Breast epithelium (tissue), 4 donors: ENCODE data around the gene MARCHF2. TPM values are rescaled to one million over a fixed set of nuclear protein-coding genes. Genes with fewer than 3 reads are reported as not detected.
A peak's percentile ranks its signal among the peaks of the same experiment; 100 is the strongest.
"Not testable (repeated sequence)": the region's sequence is repeated elsewhere in the genome, so short reads cannot be mapped to it uniquely, and the experiment has no call there.

Experiments used
- DNase-seq, 2 donors: peaks; one replicate each; pipeline ENCODE4 v3.0.0-alpha.2; 2019; ENCODE audit warnings: low spot score in 2 of 2
- H3K27ac ChIP-seq, 2 donors: fragments of 200-600 bp; sonication (generic) in 1 of 2; one replicate each; pipeline ENCODE4 v1.5.1; 2016 to 2019; ENCODE audit warnings: mild to moderate bottlenecking in 1 of 2
- H3K27me3 ChIP-seq, 2 donors: fragments of 200-600 bp; sonication (generic) in 1 of 2; one replicate each; pipeline versions ENCODE4 v1.5.1 to v1.6.0; 2017 to 2019; ENCODE audit warnings: control low read depth in 1 of 2, mild to moderate bottlenecking in 1 of 2
- H3K36me3 ChIP-seq: fragments of 200-600 bp; one replicate; pipeline ENCODE4 v1.5.1; 2019
- H3K4me1 ChIP-seq, 2 donors: fragments of 200-600 bp; sonication (generic); one replicate each; pipeline ENCODE4 v1.5.1; 2016 to 2019; ENCODE audit warnings: control low read depth in 1 of 2
- H3K4me3 ChIP-seq, 3 donors: fragments of 200-600 bp; sonication (generic); 1 replicate in 2 of 3; 2 replicates in 1 of 3; pipeline ENCODE4 v1.5.1; 2016 to 2019; ENCODE audit warnings: mild to moderate bottlenecking in 3 of 3, moderate library complexity in 2 of 3
- H3K9me3 ChIP-seq, 2 donors: fragments of 200-600 bp; sonication (generic) in 1 of 2; one replicate each; pipeline ENCODE4 v1.5.1; 2016 to 2019; ENCODE audit warnings: control low read depth in 1 of 2
- CTCF ChIP-seq, 3 donors: fragments of 450-650 bp; IDR thresholded peaks; one replicate each; pipeline ENCODE4 v1.5.1; 2016 to 2017; ENCODE audit warnings: antibody characterized with exemption in 3 of 3, mild to moderate bottlenecking in 3 of 3, moderate library complexity in 3 of 3
- POLR2A ChIP-seq: fragments of 450-650 bp; IDR thresholded peaks from one replicate; pipeline ENCODE4 v1.6.1; 2016; ENCODE audit warnings: antibody characterized with exemption, mild to moderate bottlenecking, moderate library complexity
- POLR2AphosphoS5 ChIP-seq, 3 donors: sonication (generic); formaldehyde crosslinking; IDR thresholded peaks; one replicate each; pipeline ENCODE4 v1.6.1; 2017; ENCODE audit warnings: antibody characterized with exemption in 3 of 3
- intact Hi-C: fragments of 100-400 bp; cut with DNase I; formaldehyde crosslinking; loops from one replicate; pipeline ENCODE4 v1.15.1; 2023; ENCODE audit warnings: low total_unique reads
- total RNA-seq, 3 donors: library from RNA; depleted of rRNA; stranded (reverse); fragments of >200 nt; gene quantifications; one replicate each; pipeline ENCODE4 v1.1.0, GENCODE V29; 2016

Gene MARCHF2
- total RNA-seq, 3 donors from 2014 or later = 126 to 224 (median 132) TPM

- no peaks in the 10 kb centered on the region for H3K36me3 ChIP-seq
- DNase-seq = peak; percentile 90 to 91
- H3K27ac ChIP-seq = peak overlapping the region; percentile 88 to 95
- H3K9me3 ChIP-seq = no peaks in the 10 kb centered on the region
- peaks cover 5 to 7% of the 10 kb centered on the region in 2 donors for H3K4me1 ChIP-seq
- H3K27me3 ChIP-seq = no peaks in the 10 kb centered on the region
- intact Hi-C loops = no loop called here
- H3K4me3 ChIP-seq = peak overlapping the region in 1 of 3 donors; percentile 46
- no peak for TF ChIP-seq CTCF (IDR thresholded peaks at IDR 0.05)
- TF ChIP-seq POLR2AphosphoS5 (IDR thresholded peaks at IDR 0.05) = peak; percentile 68 to 92 (median 89)
- TF ChIP-seq POLR2A = no peak
Observed at GRCh38 chr19:8423817-8424223, 10.7 kb downstream of the MARCHF2 start.

- H3K27ac ChIP-seq = peak overlapping the region in 1 of 2 donors; percentile 88
- H3K9me3 ChIP-seq, intact Hi-C loops, H3K4me1 ChIP-seq, H3K4me3 ChIP-seq, H3K27me3 ChIP-seq, DNase-seq, H3K36me3 ChIP-seq: not testable (repeated sequence)
Observed at GRCh38 chr19:8425331-8425730, 12.2 kb downstream of the MARCHF2 start.

- intact Hi-C loops = no loop called here
- DNase-seq = no peak
- Histone ChIP-seq H3K9me3 (no peaks in the 10 kb centered on the region), H3K27me3 (no peaks in the 10 kb centered on the region), H3K4me3 (no peak overlapping the region), H3K4me1 (peaks cover 5 to 7% of the 10 kb centered on the region in 2 donors), H3K36me3 (no peaks in the 10 kb centered on the region), H3K27ac (no peak overlapping the region)
- TF ChIP-seq CTCF (IDR thresholded peaks at IDR 0.05) = no peak
- no peak for TF ChIP-seq POLR2A
- TF ChIP-seq POLR2AphosphoS5 (IDR thresholded peaks at IDR 0.05) = no peak
Observed at GRCh38 chr19:8426283-8426682, 13.2 kb downstream of the MARCHF2 start.

GRCh38 chr19:8429044-8429443, 15.9 kb downstream of the MARCHF2 start:
- Histone ChIP-seq H3K27me3 (no peaks in the 10 kb centered on the region), H3K27ac (no peak overlapping the region), H3K4me1 (no peaks in the 10 kb centered on the region), H3K4me3 (no peak overlapping the region), H3K9me3 (no peaks in the 10 kb centered on the region), H3K36me3 (no peaks in the 10 kb centered on the region)
- DNase-seq = no peak
- TF ChIP-seq CTCF (IDR thresholded peaks at IDR 0.05) = no peak
- no peak for TF ChIP-seq POLR2AphosphoS5 (IDR thresholded peaks at IDR 0.05)
- no peak for TF ChIP-seq POLR2A
- intact Hi-C loops = no loop called here

- no peaks in the 10 kb centered on the region for H3K36me3 ChIP-seq
- H3K4me1 ChIP-seq = no peaks in the 10 kb centered on the region
- no peak for DNase-seq
- TF ChIP-seq POLR2AphosphoS5 (IDR thresholded peaks at IDR 0.05) (no peak), POLR2A (no peak), CTCF (IDR thresholded peaks at IDR 0.05) (no peak)
- H3K27ac ChIP-seq = no peak overlapping the region
- intact Hi-C loops = no loop called here
- H3K9me3 ChIP-seq = no peaks in the 10 kb centered on the region
- H3K4me3 ChIP-seq = no peak overlapping the region
- H3K27me3 ChIP-seq = no peaks in the 10 kb centered on the region
Observed at GRCh38 chr19:8429826-8430225, 16.7 kb downstream of the MARCHF2 start.

- Histone ChIP-seq H3K36me3 (no peaks in the 10 kb centered on the region), H3K4me3 (no peak overlapping the region)
Observed at GRCh38 chr19:8430650-8431049, 17.5 kb downstream of the MARCHF2 start.

More at GRCh38 chr19:8430650-8431049, 17.5 kb downstream of the MARCHF2 start:
- intact Hi-C loops = no loop called here
- Histone ChIP-seq H3K4me1 (no peaks in the 10 kb centered on the region), H3K9me3 (no peaks in the 10 kb centered on the region), H3K27me3 (no peaks in the 10 kb centered on the region), H3K27ac (no peak overlapping the region)
- TF ChIP-seq POLR2A (no peak), CTCF (IDR thresholded peaks at IDR 0.05) (no peak), POLR2AphosphoS5 (IDR thresholded peaks at IDR 0.05) (no peak)
- DNase-seq = no peak
